GM15510 (cell line): ENCODE data around the gene WWOX.

Source experiments
- POLR2A ChIP-seq: IDR thresholded peaks from 3 replicates; pipeline ENCODE4 v1.6.1; 2011; ENCODE audit warnings: borderline replicate concordance; ENCODE audit not compliant: insufficient read length; ENCODE audit errors: extremely low read depth

The WWOX gene

DNA sequence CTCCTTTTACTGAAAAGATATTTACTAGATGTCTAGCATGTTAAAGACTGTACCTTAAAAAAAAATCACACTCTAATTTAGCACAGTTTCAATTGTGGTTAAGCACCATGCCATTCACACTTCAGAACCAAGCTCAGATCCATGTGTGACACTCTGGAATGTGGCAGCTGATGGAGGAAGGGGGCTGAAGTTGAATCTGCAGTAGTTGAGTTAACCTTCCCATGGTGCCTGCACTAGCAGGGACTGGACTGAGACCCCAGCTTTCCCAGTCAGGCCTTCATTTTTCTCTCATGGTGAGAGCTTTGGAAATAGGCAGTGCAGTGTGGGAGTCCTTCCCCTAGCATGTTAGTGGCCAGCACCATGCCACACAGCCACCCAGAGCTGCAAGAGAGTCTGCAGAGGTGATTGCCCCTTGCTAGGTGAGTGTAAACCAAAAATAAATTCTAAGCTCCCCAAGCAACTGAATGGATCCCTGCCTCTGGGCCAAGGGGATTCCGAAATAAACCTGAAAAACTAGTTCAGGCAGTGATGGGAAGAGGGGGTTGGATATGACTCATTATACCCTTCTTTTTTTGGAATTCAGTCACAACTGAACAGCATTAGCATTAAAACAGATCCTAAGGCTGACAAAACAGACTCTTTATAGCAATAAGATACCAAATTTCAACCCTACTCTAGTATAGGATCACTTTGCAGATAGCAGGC lies 208.5 kb downstream of the WWOX start:
- no peak for TF ChIP-seq POLR2A

DNA sequence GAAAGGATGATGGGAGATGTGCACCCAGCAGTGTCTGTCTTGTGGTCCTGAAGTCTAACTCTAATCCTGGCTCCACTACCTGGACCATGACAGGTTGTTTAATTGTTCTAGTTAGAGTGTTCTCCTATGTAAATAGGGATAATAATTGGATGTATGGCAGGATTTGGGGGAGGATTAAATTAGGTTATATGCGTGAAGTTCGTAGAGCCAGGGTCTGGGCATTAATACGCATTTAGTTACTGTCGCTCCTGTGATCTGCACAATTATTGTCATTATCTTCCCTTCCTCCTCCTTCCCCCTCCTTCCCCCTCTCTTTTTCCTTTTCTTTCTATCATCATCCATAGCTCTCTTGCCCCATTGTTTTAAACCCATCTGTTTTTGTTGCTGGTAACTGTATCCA lies 210.3 kb downstream of the WWOX start:
- TF ChIP-seq POLR2A: no peak

DNA sequence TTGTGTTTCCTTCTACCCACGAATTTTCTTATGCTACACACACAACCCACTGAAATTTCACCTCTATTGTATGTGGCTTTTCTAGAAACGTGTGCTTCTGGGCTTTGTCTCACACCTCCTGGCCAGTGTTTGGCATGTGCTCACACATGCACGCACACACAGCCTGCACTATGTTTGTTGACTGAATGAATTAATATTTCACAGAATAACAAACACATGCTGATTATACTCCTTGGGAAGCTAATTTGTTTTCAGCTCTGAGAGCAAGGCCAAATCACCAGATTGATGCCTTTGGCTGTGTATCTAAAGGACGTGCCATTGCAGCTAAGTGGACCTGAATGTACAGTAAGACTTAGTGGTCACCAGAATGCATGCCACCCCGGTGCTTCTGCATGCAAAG lies 210.7 kb downstream of the WWOX start:
- no peak for TF ChIP-seq POLR2A

DNA sequence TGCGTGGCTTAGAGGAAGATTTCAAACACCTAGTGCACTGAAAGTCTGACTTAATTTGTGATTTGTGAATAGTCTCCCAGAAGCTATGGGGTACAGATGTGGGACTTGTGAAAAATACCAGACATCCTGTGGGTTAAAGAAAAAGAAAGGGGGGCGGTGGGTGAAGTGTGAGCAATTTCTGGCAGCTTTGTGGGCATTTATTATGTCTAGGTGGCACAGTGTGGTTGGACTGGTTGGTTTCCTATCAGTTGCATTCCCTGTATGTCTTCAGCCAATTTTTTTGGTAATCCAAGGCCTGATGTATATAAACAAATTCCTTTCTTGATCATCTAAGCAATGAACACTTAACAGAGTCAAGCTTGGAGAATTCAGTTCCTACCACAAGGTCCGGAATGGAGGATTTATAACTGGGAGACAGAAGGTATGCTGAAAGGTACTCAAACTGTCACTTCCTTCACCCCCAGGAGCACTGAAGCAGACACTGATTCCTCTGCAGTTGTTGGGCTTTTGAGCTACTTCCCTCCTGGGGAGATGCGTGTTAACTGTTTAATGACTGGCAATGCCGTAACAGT lies 211.6 kb downstream of the WWOX start:
- TF ChIP-seq POLR2A: no peak

DNA sequence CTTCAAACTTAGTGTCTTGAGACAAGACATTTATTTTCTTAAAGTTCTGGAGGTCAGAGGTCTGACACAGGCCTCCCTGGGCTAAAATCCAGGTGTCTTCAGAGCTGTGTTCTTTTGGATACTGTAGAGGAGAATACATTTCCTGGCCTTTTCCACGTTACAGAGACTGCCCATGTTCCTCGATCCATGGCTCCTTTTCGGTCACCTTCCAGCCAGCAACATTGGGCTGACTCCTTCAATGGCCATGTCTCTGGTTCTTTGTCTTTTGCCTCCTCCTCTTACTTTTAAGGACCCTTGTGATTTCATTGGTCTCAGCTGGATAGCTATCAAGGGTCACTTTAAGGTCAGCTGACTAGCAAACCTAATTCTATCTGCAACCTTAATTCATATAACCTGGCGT lies 212.4 kb downstream of the WWOX start:
- TF ChIP-seq POLR2A: no peak

DNA sequence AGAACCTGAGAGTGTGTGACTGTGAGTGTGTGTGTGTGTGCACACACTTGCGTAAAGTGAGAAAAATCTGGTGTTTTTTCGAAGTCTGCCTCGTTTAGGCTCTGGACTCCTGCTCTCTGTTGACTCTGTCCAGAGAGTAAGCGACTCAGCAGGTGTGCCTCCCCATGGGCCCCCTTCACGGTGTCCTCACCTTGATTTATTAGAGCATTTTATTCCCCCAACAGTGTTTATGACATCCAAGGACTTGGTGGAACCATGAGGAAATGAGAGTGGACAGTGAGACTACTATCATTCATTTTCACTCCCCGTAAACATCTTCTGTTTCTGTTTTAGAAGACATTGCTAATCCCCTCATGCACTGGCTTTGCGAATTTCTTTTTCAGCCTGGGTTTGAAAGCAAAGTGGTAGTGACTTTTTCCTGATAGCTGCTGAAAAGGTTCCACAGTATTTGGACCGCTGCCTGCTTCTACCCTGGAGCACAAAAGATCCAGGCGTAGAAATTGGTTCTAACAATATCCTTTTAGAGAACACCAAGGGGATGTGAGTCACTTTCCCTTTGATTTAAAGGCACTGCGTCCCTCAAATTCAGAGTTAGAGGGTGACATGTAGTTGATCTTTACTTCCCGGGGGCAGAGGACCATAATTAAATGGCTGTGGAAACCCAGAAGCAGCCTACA lies 218.2 kb downstream of the WWOX start:
- no peak for TF ChIP-seq POLR2A

DNA sequence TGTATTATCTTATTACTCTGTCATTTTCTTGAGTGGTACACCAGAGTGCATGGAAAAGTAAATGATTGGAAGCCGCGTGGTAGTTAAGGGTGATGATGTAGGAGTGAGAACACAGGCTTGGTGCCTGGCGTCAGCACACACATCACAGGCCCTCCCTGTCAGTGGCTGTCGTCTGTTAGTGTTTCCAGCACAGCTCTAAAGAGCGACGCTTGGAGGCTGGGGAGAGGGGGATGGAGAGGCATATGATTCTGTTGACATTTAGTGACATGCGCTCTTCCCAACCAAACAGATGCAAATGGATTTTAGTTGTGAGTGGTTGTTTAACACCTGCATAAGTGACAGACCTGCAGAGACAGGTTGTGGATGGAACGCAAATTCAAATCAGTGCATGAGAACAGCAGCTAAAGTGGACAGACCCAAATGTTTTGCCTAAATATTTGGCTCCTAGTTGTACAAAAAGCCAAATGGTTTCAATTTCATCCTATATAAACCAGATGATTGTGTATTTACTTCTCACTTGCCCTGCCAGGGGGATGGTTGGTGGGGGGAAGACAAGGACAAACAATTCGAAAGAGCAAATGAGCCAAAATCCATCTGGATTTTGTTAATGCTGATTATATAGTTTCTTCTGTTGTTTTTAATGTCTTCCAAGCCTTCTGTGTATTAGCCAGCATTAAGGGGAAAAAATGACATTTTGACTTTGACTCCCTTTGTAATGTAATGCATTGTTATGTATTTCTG lies 222.3 kb downstream of the WWOX start:
- no peak for TF ChIP-seq POLR2A

DNA sequence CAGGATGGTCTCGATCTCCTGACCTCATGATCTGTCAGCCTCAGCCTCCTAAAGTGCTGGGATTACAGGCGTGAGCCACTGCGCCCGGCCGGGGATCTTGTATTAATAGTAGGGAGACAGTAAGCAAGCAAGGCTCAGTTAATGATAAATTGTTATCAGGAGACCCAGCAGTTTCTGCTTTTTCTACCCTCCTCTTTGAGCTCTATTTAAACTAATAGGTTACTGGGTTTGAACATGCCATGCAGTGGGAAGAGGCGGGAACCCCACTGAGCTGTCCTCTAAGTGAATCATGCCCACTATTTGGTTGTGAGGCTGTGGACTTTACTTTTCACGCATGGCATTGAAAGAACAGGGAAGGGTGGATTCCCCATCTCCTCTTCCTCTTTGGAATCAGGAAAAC lies 223.9 kb downstream of the WWOX start:
- TF ChIP-seq POLR2A: no peak

DNA sequence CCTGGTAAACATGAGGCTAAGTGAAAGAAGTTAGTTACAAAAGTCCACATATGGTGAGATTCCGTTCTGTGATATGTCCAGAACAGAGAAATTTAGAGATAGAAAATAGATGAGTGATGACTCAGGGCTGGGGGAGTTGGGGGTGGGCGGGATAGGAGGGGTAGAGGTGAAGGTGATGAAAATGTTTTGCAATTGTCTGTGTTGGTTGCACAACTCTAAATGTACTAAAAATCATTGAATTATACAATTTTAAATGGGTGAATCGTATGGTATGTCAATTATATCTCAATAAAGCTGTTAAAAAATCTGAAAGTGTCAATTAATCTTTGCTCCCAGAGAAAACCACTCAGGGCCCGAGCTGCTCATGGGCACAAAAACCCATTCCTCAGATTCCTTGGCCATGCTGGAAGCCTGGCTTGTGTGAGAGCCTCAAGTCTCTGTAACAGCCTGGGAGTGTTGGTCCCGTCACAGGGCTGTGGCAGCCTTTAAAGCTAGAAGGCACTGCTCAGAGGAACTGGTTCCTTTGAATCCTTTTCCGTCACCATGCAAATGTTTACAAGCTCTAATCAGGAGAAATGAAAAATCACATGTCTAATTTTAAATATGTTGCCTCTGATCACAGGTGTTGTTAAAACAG lies 225.3 kb downstream of the WWOX start:
- TF ChIP-seq POLR2A: no peak

DNA sequence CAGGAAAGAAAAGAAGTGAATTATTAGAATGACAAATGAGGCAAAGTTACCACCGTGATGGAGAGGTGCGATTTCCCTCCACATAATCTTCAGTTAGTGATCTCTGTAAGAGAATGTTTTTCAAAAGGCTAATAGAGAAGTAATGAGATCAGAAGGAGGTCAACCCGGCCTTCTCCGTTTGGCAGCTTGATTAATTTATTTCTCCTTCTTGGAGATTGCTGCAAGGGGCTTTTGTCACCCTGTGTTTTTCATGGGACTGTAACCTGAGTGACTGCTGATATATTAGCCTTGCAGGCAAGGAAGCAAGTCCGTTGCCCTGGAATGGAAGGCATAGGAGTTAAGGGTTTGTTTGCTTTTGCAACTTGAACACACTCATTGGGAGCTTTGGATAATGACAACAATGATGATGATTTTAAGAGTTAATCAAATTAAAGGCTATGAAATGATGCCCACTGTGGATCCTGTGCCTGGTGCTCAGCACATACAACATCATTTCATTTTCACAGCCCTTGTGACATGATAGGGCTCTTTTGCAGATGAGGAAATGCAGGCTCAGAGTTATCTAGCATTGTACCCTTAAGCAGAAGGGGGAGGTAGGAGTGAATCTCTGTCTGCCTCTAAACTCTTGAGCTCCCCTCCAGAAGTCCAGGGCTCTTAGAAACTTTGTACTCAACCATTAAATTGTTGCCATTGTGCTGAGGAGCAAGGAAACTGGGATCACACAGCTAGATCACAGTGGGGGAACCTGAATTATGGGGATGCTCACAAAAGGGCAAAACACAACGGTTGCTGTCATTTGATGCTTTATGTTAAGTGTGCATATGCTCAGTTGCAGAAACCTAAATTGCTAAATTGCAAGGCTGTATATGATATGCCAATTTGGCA lies 226.3 kb downstream of the WWOX start:
- no peak for TF ChIP-seq POLR2A

DNA sequence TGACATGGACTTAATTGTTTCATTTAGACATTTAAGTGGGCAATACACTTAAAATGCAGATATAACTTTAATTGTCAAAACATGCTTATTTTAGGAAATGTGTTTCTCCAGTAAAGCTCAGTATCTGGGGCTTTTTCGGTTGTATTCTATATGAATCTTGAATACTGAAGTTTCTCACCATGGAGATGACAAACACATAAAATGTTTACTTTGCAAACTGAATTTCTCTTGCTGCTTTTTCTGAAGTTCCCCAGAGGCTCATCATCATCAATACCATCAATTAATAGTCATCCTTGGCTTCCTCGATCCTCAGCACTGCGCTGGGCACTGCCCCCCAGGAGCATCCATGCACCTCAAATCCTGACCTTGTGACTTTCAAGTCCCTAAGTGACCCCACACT lies 227.3 kb downstream of the WWOX start:
- TF ChIP-seq POLR2A: no peak

DNA sequence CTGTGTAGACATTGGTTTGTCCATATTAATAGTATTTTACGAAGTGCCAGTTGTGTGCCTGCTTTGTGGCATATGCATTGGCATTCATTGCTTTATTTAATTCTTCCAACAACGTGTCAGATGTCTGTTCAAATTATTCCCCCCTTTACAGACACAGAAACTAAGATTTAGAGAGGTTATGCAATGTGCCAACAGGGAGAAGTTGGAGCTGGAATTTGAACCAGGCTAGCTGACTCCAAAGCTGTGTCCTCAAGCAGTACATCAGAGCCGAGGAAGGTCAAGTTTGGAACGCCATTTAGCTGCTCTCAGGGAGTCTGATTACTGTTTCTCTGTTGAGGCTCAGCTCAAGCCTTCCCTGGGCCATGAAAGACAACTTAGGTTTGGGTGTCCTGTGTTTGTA lies 232.3 kb downstream of the WWOX start:
- TF ChIP-seq POLR2A: no peak

DNA sequence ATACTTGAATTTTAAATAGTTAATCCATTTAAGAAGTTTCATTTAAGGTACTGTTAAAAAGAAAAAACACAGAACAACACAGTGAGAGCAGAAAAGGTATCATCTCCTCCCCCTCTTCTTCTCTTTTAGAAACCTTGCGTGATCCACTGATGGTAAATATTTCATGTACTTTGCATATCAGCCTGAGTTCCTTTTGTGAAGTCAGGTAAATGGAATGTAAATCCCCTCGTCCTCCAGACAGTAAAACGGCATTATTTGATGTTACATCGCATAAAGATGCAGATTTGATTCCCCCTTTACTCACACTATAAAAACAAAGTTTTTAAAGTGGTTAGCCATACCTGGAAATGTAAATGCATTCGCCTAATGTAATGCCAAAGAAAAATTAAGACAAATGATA lies 234.4 kb downstream of the WWOX start:
- TF ChIP-seq POLR2A: no peak

DNA sequence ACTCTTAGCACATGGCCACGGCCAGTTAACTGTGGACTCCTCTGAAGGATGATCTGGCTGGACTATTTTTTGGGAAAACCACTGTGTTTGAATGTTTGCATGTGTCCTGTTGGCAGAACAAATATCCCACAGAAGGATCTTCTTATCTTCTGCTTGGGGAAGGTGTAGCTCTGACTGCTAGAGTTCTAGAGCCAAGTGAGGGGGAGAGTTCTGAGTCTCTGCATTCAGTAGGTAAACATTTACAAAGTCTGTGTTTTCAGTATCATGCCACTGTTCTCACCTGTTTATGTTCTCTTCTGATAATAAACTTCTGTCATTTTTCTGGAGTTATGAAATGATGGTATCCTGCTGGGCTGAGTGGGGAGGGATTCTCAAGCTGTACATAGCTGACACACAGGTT lies 241.1 kb downstream of the WWOX start:
- TF ChIP-seq POLR2A: no peak
